OCI-LY1 (cell line): ENCODE measurements around the gene C8B.

Experiments
- H2AFZ ChIP-seq: fragments of 200-600 bp; sonication (generic), shearing (Covaris generic); 2 replicates; pipeline ENCODE4 v1.6.0; 2014; ENCODE audit warnings: antibody characterized with exemption, mild to moderate bottlenecking, low read length
- H3F3A ChIP-seq: fragments of 200-600 bp; sonication (generic), shearing (Covaris generic); 2 replicates; pipeline ENCODE4 v1.6.0; 2014; ENCODE audit warnings: mild to moderate bottlenecking, antibody characterized with exemption, low read length, moderate library complexity; ENCODE audit not compliant: insufficient read depth
- H3K27ac ChIP-seq: fragments of 200-600 bp; sonication (generic); 2 replicates; pipeline ENCODE4 v1.5.1; 2014; ENCODE audit warnings: low read length, mixed run types, mild to moderate bottlenecking, low read depth; ENCODE audit not compliant: poor library complexity, severe bottlenecking
- H3K27me3 ChIP-seq: fragments of 200-600 bp; sonication (generic); 2 replicates; pipeline ENCODE4 v1.6.0; 2014; ENCODE audit warnings: antibody characterized with exemption, mild to moderate bottlenecking, low read length, moderate library complexity; ENCODE audit not compliant: insufficient read depth
- H3K36me3 ChIP-seq: fragments of 200-600 bp; sonication (generic); 2 replicates; pipeline ENCODE4 v1.6.1; 2014; ENCODE audit warnings: mild to moderate bottlenecking, antibody characterized with exemption, low read length, moderate library complexity, mixed read lengths; ENCODE audit not compliant: insufficient read depth
- H3K4me1 ChIP-seq: fragments of 200-600 bp; sonication (generic); 2 replicates; pipeline ENCODE4 v1.5.1; 2014; ENCODE audit warnings: mild to moderate bottlenecking, low read length, moderate library complexity; ENCODE audit not compliant: insufficient read depth, severe bottlenecking
- H3K4me2 ChIP-seq: fragments of 200-600 bp; sonication (generic), shearing (Covaris generic); 2 replicates; pipeline ENCODE4 v1.6.1; 2014; ENCODE audit warnings: low read length
- H3K4me3 ChIP-seq: fragments of 200-600 bp; sonication (generic); 2 replicates; pipeline ENCODE4 v1.5.1; 2014; ENCODE audit warnings: low read length, low read depth, mild to moderate bottlenecking, mixed read lengths; ENCODE audit not compliant: poor library complexity, severe bottlenecking
- H3K79me2 ChIP-seq: fragments of 200-600 bp; shearing (Covaris generic); 2 replicates; pipeline ENCODE4 v1.6.1; 2016; ENCODE audit warnings: mixed run types, low read length, mixed read lengths; ENCODE audit not compliant: insufficient read depth
- H3K9ac ChIP-seq: fragments of 200-600 bp; sonication (generic), shearing (Covaris generic); 2 replicates; pipeline ENCODE4 v1.6.1; 2014; ENCODE audit warnings: mild to moderate bottlenecking, low read length, mixed read lengths
- H3K9me2 ChIP-seq: fragments of 200-600 bp; sonication (generic), shearing (Covaris generic); 2 replicates; pipeline ENCODE4 v1.6.1; 2014; ENCODE audit warnings: low read depth, mild to moderate bottlenecking, low read length, mixed read lengths
- H3K9me3 ChIP-seq: fragments of 200-600 bp; shearing (Covaris generic); 2 replicates; pipeline ENCODE4 v1.6.1; 2014; ENCODE audit warnings: low read length, mixed read lengths
- H4K20me1 ChIP-seq: fragments of 200-600 bp; sonication (generic), shearing (Covaris generic); 2 replicates; pipeline ENCODE4 v1.6.0; 2016; ENCODE audit warnings: mild to moderate bottlenecking, low read length; ENCODE audit not compliant: insufficient read depth
- CTCF ChIP-seq: fragments of 200-600 bp; sonication (generic), shearing (Covaris generic); IDR thresholded peaks from 2 replicates; pipeline ENCODE4 v1.5.1; 2017; ENCODE audit warnings: mild to moderate bottlenecking, antibody characterized with exemption, low read length, moderate library complexity, mixed read lengths
- EZH2 ChIP-seq: fragments of 200-600 bp; sonication (generic), shearing (Covaris generic); IDR thresholded peaks from 2 replicates; pipeline ENCODE4 v1.8.0; 2017; ENCODE audit warnings: borderline replicate concordance, mixed run types, mild to moderate bottlenecking, antibody characterized with exemption, low read length, moderate library complexity, mixed read lengths

The C8B gene

GRCh38 chr1:56897150-56898004 lies 68.4 kb downstream of the C8B start:
- no peaks in the 10 kb centered on the region for H3K9me2 ChIP-seq
- no peak overlapping the region for H3K4me3 ChIP-seq
- no peaks in the 10 kb centered on the region for H3K36me3 ChIP-seq
- no peak overlapping the region for H2AFZ ChIP-seq
- no peaks in the 10 kb centered on the region for H3K79me2 ChIP-seq
- no peak overlapping the region for H3K27ac ChIP-seq
- H3K9ac ChIP-seq, result no peak overlapping the region
- H3K4me1 ChIP-seq, result no peaks in the 10 kb centered on the region
- no peaks in the 10 kb centered on the region for H3K27me3 ChIP-seq
- TF ChIP-seq EZH2 (no peak), CTCF (no peak)
- H3K9me3 ChIP-seq, result no peaks in the 10 kb centered on the region
- no peaks in the 10 kb centered on the region for H3F3A ChIP-seq
- H3K4me2 ChIP-seq, result no peak overlapping the region
- H4K20me1 ChIP-seq, result no peaks in the 10 kb centered on the region

GRCh38 chr1:56894014-56894413 lies 71.8 kb downstream of the C8B start:
- Histone ChIP-seq H3K27ac (no peak overlapping the region), H3K79me2 (no peaks in the 10 kb centered on the region), H3K4me3 (no peak overlapping the region), H3K9ac (no peak overlapping the region), H3K36me3 (no peaks in the 10 kb centered on the region), H4K20me1 (no peaks in the 10 kb centered on the region), H3K4me1 (no peaks in the 10 kb centered on the region), H3F3A (no peaks in the 10 kb centered on the region), H3K9me2 (no peaks in the 10 kb centered on the region), H3K27me3 (no peaks in the 10 kb centered on the region), H3K4me2 (no peak overlapping the region), H3K9me3 (no peaks in the 10 kb centered on the region), H2AFZ (no peak overlapping the region)
- no peak for TF ChIP-seq EZH2
- no peak for TF ChIP-seq CTCF

- Histone ChIP-seq H3K9ac (no peak overlapping the region), H3K9me3 (no peaks in the 10 kb centered on the region), H3K27ac (no peak overlapping the region), H3K9me2 (no peaks in the 10 kb centered on the region), H3F3A (no peaks in the 10 kb centered on the region), H4K20me1 (no peaks in the 10 kb centered on the region), H2AFZ (no peak overlapping the region), H3K36me3 (no peaks in the 10 kb centered on the region), H3K4me1 (no peaks in the 10 kb centered on the region), H3K79me2 (no peaks in the 10 kb centered on the region), H3K4me2 (no peak overlapping the region), H3K27me3 (no peaks in the 10 kb centered on the region), H3K4me3 (no peak overlapping the region)
- no peak for TF ChIP-seq EZH2
Measured at GRCh38 chr1:56890229-56890628, 75.6 kb downstream of the C8B start.

- H3K9ac ChIP-seq, result no peak overlapping the region
- H3K27ac ChIP-seq, result no peak overlapping the region
- no peaks in the 10 kb centered on the region for H3K79me2 ChIP-seq
- H3K27me3 ChIP-seq, result 0 out of 2 replicates have a peak, but pooled peaks cover 3% of the 10 kb centered on the region
- H3K4me3 ChIP-seq, result no peak overlapping the region
- H3F3A ChIP-seq, result no peaks in the 10 kb centered on the region
- TF ChIP-seq EZH2 (no peak), CTCF (no peak)
- H3K4me1 ChIP-seq, result no peaks in the 10 kb centered on the region
- H3K9me3 ChIP-seq, result no peaks in the 10 kb centered on the region
- no peak overlapping the region for H2AFZ ChIP-seq
- H3K36me3 ChIP-seq, result no peaks in the 10 kb centered on the region
- no peak overlapping the region for H3K4me2 ChIP-seq
- H4K20me1 ChIP-seq, result no peaks in the 10 kb centered on the region
- no peaks in the 10 kb centered on the region for H3K9me2 ChIP-seq
Measured at GRCh38 chr1:56881417-56881816, 84.4 kb downstream of the C8B start.
